Inferior parietal cortex (tissue), 1 donor: Measurements from ENCODE around the gene YPEL1.
A peak's percentile ranks its signal among the peaks of the same experiment; 100 is the strongest.
"Not testable (repeated sequence)": the region's sequence is repeated elsewhere in the genome, so short reads cannot be mapped to it uniquely, and the experiment has no call there.

Experiments
- DNase-seq: peaks from one replicate; pipeline ENCODE4 v3.0.0-alpha.2; 2016; ENCODE audit errors: extremely low spot score

The YPEL1 gene

GRCh38 chr22:21753374-21754111, 17.9 kb upstream of the YPEL1 start:
- no peak for DNase-seq

- DNase-seq = no peak
Observed at GRCh38 chr22:21752276-21752675, 16.7 kb upstream of the YPEL1 start.

- no peak for DNase-seq
Observed at GRCh38 chr22:21745948-21746347, 10.4 kb upstream of the YPEL1 start.

- not testable (repeated sequence) for DNase-seq
Observed at GRCh38 chr22:21744917-21745316, 9.3 kb upstream of the YPEL1 start.

- no peak for DNase-seq
Observed at GRCh38 chr22:21741790-21742189, 6.2 kb upstream of the YPEL1 start.

GRCh38 chr22:21741059-21741458, 5.5 kb upstream of the YPEL1 start:
- no peak for DNase-seq

- DNase-seq = no peak
Observed at GRCh38 chr22:21739828-21740377, 4.3 kb upstream of the YPEL1 start.

GRCh38 chr22:21738966-21739365, 3.4 kb upstream of the YPEL1 start:
- DNase-seq = no peak

GRCh38 chr22:21738081-21738480, 2.5 kb upstream of the YPEL1 start:
- DNase-seq = no peak

GRCh38 chr22:21736948-21737347, 1.4 kb upstream of the YPEL1 start:
- no peak for DNase-seq

- DNase-seq = no peak
Observed at GRCh38 chr22:21736084-21736642, 569 bp upstream of the YPEL1 start.

- DNase-seq = peak; percentile 38
Observed at GRCh38 chr22:21734540-21735199, 924 bp downstream of the YPEL1 start.

- no peak for DNase-seq
Observed at GRCh38 chr22:21731503-21731902, 4.1 kb downstream of the YPEL1 start.

- no peak for DNase-seq
Observed at GRCh38 chr22:21730535-21731308, 4.9 kb downstream of the YPEL1 start.

GRCh38 chr22:21729184-21729583, 6.4 kb downstream of the YPEL1 start:
- DNase-seq = not testable (repeated sequence)

GRCh38 chr22:21728270-21728669, 7.3 kb downstream of the YPEL1 start:
- DNase-seq = no peak

- DNase-seq = no peak
Observed at GRCh38 chr22:21727768-21728167, 7.8 kb downstream of the YPEL1 start.

GRCh38 chr22:21727159-21727558, 8.4 kb downstream of the YPEL1 start:
- DNase-seq = no peak

GRCh38 chr22:21726650-21727049, 8.9 kb downstream of the YPEL1 start:
- DNase-seq = peak; percentile 55

GRCh38 chr22:21725956-21726649, 9.5 kb downstream of the YPEL1 start:
- DNase-seq = no peak

GRCh38 chr22:21724496-21724895, 11.1 kb downstream of the YPEL1 start:
- not testable (repeated sequence) for DNase-seq
